HFF-Myc (cell line): Measurements from ENCODE around the gene GMPR2.

Source experiments
- DNase-seq: peaks from one replicate; pipeline ENCODE4 v3.0.0-alpha.2; 2011; ENCODE audit warnings: low read depth; ENCODE audit errors: extremely low read depth
- H3K4me3 ChIP-seq: replicated peaks from 2 replicates; pipeline ENCODE4 v1.5.1; 2011; ENCODE audit warnings: low read depth, mild to moderate bottlenecking, control low read depth, low read length
- TF ChIP-seq, protein P1 (sequence below): IDR thresholded peaks from 2 replicates; pipeline ENCODE4 v1.5.1; 2012; ENCODE audit warnings: mild to moderate bottlenecking, low read depth, low read length, control low read depth; ENCODE audit errors: missing control alignments

Gene GMPR2

DNA sequence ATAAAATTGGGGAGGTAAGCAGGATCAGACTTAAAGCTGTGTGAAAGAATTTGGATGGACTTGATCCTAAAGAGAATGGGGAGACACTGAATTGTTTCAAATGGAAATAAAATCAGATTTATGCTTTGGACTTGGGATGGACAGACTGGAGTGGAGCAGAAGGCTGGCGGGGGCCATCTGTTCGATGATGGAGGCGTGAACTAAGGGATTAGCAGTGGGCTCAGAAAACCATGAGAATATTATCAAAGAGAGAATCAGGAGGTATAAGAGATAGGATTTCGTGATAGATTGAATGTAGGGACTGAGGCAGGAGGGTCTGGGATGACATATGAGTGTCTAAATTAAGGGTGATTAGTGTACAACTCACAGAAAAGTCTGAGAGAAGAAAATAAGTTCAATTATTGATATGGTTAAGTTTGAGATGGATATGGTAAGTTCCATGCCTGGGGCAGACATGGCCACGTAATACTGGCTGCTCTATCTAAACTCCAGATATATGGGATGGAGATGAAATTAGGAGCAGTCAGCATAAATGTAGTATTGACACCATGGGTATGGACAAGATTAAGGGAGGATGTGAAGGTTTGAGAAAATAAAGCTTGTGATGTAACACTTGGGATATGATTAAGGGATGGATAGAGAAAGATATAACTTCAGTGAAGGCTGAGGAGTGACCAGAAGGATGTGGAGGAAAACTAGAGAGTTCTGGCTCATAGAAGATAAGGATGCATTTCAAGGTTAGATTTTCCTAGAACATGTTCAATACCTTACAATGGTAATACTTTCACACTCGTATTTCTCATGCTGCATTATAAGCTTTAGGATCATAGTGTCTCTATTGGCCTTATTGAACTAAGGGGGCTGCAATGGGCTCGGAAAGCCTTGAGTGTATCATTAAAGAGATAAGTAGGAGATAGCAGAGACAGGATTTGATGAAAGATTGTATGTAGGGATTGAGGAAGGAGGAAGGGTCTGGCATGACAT is 28.3 kb upstream of the GMPR2 start:
- no peak for DNase-seq

DNA sequence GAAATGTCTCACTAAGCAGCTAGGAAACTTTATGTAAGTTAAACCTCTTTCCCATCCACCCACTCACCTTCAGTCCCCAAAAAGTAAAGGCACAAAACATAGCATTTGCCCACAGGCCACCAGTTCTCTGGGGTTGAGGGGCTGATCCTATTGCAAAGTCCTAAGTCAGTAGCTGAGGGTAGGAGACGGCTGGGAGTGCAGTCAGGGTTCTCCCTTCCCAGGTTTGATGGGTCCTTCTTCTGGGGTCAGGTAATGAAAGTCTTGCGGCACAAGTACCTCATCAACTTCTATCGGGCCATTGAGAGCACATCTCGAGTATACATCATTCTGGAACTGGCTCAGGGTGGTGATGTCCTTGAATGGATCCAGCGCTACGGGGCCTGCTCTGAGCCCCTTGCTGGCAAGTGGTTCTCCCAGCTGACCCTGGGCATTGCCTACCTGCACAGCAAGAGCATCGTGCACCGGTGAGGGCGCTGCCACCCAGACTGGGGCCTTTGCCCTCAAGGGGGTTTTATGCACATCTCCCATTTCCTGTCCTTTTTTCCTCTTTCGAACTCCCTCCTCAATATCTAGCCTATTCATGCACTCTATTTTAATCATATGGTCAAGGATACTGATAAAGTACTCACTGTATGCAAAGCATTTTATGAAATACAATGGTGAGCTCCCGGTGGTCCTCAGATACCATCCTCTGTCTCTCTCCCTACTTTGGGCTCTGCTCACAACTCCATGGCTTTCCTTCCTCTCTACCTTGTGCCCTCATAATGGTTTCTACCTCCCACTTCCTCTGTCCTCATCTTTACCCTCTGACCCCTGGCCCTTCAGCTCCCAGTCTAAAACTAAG is 26.2 kb upstream of the GMPR2 start:
- H3K4me3 ChIP-seq, result no peak overlapping the region
- TF ChIP-seq, protein P1, sequence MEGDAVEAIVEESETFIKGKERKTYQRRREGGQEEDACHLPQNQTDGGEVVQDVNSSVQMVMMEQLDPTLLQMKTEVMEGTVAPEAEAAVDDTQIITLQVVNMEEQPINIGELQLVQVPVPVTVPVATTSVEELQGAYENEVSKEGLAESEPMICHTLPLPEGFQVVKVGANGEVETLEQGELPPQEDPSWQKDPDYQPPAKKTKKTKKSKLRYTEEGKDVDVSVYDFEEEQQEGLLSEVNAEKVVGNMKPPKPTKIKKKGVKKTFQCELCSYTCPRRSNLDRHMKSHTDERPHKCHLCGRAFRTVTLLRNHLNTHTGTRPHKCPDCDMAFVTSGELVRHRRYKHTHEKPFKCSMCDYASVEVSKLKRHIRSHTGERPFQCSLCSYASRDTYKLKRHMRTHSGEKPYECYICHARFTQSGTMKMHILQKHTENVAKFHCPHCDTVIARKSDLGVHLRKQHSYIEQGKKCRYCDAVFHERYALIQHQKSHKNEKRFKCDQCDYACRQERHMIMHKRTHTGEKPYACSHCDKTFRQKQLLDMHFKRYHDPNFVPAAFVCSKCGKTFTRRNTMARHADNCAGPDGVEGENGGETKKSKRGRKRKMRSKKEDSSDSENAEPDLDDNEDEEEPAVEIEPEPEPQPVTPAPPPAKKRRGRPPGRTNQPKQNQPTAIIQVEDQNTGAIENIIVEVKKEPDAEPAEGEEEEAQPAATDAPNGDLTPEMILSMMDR, result no peak
- no peak for DNase-seq

More for the DNA sequence above, 28.3 kb upstream of the GMPR2 start:
- TF ChIP-seq, protein P1, result no peak
- no peak overlapping the region for H3K4me3 ChIP-seq

DNA sequence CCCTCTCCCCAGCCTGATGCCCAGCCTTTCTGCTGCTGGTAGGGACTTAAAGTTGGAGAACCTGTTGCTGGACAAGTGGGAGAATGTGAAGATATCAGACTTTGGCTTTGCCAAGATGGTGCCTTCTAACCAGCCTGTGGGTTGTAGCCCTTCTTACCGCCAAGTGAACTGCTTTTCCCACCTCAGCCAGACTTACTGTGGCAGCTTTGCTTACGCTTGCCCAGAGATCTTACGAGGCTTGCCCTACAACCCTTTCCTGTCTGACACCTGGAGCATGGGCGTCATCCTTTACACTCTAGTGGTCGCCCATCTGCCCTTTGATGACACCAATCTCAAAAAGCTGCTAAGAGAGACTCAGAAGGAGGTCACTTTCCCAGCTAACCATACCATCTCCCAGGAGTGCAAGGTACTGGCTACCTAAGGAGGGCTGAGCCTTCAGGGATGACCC is 25.6 kb upstream of the GMPR2 start:
- no peak overlapping the region for H3K4me3 ChIP-seq
- TF ChIP-seq, protein P1, result no peak
- no peak for DNase-seq

DNA sequence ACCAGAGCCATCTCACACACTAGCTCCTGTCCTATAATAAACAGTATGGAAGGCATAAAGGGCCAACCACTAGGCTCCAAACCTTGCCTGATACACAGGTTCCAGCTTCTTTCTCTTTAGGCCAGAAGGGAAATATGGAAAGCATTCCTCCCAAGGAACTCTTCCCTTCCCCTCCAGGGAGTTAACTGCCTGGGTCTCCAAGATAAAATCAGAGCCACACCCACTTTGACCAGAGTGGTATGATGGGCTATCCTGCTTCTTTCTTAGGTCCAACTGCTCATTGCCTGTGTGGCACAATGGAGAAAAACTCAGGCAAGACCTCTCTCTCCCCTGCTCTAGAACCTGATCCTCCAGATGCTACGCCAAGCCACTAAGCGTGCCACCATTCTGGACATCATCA is 25.1 kb upstream of the GMPR2 start:
- no peak overlapping the region for H3K4me3 ChIP-seq
- DNase-seq, result no peak
- TF ChIP-seq, protein P1, result no peak

DNA sequence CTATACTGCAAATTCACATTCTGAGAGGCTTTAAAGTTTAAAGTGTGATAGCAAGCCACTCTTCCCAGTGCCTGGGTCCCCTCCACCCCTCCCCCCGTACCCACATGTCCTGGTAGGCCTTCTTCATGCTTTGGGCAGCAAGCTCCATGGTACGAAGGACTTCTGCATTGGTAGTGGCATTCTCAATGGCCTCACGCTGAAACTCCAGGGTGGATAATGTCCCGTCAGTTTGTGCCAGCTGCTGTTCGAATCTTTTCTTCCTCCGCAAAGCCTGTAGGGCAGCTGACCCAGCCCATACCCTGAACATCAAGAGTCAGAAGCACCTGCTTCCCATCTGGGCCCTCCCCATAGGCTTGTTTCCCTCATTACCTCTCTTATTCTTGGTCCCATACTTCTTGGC is 21.4 kb upstream of the GMPR2 start:
- TF ChIP-seq, protein P1, result no peak
- H3K4me3 ChIP-seq, result no peak overlapping the region
- DNase-seq, result no peak

DNA sequence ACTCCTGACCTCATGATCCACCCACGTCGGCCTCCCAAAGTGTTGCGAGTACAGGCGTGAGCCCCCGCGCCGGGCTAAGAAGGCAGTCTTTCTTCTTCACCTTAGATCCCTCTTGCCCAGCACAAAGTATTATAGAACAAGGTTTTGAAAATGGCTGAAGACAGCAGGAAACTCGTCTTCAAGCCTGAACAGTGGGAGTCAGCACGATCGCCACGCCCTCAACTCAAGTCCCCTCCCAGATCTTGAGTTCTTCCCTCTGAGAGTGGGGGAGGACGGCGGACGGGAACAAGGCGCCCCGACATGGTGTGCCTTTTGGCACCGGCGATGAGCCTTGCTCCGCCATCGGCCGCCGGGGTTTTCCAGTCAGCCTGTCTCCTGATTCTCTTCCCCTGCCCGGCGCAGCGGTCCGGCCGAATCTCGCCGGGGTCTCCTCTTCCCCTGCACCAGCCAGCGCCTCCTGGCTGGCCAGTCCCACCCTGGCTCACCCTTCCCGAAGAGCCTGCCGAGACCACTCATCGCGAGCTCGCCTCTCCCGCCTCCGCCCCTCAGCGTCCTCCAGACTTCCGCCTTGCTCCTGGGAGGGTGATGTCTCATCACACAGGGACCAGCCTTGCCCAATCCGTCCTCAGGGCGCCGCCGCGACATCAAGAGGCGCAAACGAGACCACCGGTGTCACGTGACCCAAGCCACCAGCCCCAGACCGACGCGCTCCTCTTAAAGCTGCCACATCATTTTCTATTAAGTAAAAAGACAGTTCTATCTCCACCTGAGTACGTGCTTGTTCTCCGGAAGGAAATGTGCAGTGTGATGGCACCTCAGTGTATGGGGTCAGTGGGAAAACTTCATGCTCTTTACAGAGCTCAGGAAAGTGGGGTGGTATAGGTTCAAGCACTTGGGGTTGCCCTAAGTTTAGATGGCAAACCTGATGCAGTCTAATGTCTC is 19.5 kb upstream of the GMPR2 start, which contains the start of gene CHMP4A:
Gene CHMP4A, minus strand, starts transcription at position 565 of the 942 bp plus-strand sequence. Its CDS starts 49 bp downstream, at position 516.
- TF ChIP-seq, protein P1, result no peak

More for the DNA sequence above, 19.5 kb upstream of the GMPR2 start, which contains the start of gene CHMP4A:
- H3K4me3 ChIP-seq, result peak within 1 kb of the TSS; percentile 73
- peak; percentile 94 for DNase-seq
